Fibroblast of the conjunctiva (primary cell): Measurements from ENCODE around the gene SERPINA4.

Experiments
- DNase-seq: peaks from one replicate; pipeline ENCODE4 v3.0.0-alpha.2; 2010; ENCODE audit warnings: low read depth

SERPINA4 gene

DNA sequence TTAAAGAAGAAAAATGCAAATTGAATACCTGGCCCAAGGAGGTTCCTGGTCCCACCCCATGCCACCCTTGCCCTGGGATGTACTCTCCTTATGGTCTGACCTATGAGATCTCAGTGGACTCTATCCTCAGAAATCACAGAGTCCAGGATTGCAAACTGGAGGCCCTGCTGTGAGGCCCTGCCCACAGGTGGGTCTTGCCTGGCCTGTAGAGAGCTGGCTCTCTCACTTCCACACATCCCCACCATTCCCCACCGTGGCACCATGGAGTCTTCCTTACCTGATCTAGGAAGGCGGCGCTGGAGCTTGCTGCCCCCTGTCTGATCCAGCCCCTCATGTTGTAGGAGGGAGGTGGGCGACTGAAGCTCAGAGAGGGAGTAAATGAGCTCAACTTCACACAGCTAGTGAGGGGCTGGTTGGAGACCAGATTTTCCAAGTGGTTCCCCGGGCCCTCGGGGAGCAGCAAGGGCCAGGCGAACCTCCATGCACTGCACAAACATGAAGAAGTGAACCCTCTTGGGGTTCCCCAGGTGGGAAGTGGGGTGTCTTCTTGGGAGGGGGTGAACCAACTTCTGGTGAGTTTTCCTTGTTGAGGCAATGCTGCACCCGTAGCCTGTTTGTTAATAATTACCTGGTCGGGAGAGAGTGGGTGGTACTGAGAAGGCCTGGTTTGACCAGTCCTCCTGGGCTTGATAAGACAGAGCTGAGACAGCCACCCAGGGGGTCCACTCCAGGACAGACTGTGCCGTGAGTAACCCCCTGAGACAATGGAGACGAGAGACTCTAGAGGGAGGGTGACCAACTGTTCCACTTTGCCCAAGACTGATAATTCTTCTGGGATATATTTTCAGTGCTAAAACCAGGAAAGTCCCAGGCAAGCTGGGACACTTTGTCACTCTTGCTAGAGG lies at the start of gene SERPINA4:
SERPINA4 (plus strand) TSS at position 692 of the 905 bp plus-strand sequence. CDS start 2,041 bp downstream, outside the sequence.
- DNase-seq: no peak

GRCh38 chr14:94514351-94514750 lies 46.9 kb upstream of the SERPINA4 start:
- DNase-seq: no peak

- no peak for DNase-seq
Observed at GRCh38 chr14:94515426-94515825, 45.8 kb upstream of the SERPINA4 start.

GRCh38 chr14:94515856-94516255 lies 45.4 kb upstream of the SERPINA4 start:
- no peak for DNase-seq

- DNase-seq: no peak
Observed at GRCh38 chr14:94517248-94517640, 44.0 kb upstream of the SERPINA4 start.

GRCh38 chr14:94517641-94518257 lies 43.5 kb upstream of the SERPINA4 start:
- DNase-seq: no peak

DNA sequence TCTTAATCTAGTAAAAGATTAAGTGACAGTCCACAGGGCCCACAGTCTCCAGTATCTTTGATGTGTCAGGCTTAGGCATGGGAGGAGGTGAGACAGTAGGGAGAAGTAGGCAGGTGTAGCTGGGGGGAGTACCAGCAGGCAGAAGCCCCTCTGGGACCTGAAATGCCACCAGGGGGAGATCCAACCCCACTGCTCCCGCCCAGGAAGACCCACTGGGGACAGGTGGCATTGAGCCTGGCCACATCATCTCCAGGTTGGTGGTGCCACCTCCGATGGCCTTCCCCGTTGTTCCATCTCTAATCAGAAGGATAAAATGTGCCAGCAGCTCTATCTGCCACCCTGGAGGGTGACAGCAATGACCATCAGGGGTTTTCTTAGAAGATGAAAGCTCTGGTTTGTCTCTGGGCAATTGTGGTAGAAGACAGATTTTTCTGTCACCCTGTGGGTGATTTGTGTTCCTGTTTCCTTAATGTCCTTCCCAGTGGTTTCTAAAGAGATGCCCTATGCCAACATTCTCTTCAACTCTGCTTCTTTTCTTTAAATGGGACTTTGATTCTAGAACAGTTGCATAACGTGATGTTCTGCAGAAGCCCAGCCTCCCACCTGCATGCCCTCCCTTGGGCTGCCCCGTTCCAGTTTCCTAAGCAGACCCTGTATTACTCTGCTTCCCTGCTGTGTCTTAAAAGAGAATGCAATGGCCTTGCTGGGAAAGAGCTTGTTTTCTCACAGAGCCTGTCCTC lies 39.7 kb upstream of the SERPINA4 start:
- no peak for DNase-seq

DNA sequence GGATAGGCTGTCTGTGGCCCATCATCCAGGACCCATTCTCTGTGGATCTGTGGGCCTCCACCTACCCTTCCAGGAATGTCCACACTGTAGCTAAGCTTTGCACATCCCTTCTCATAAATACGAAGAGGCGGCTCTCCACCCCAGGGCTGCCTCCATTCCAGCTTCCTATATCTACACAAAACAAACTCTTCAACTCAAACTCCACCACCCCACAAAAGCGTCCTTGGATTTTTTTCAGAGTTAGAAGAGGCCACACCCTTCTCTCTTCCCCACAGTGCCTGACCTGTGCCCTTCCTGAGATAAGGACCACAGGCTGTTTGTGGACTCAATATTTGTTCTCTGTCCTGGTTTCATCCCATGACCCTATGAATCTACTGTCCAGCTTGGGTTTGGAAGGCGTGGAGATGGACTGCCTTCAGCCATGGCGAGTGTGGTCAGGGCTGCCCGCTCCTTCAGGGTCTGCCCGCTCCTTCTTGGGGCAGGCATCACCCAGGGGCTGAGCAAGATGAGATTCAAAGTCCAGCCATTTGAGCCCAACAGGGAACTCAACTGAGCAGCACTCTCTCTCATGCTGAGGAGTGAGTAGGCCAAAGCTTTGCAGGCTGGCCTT lies 39.0 kb upstream of the SERPINA4 start:
- no peak for DNase-seq

DNA sequence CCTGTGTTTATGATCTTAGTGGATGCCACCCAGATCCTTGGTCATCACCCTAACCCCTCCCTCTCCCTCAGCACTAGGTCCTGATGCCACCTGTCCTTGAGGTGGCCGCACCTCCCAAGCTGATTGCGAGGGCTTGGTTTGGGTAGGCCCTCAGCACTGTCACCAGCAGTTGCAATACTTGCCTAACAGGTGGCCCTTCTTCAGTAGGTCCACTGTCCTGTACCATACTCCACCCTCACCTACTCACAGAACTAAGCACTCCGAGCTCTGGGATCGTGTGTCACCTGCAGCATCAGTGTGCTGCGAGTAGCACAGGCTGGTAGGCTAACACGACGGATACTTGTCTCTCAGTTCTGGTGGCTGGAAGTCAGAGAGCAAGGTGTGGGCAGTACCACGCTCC lies 38.0 kb upstream of the SERPINA4 start:
- no peak for DNase-seq

- DNase-seq: no peak
Observed at GRCh38 chr14:94524093-94524492, 37.1 kb upstream of the SERPINA4 start.

DNA sequence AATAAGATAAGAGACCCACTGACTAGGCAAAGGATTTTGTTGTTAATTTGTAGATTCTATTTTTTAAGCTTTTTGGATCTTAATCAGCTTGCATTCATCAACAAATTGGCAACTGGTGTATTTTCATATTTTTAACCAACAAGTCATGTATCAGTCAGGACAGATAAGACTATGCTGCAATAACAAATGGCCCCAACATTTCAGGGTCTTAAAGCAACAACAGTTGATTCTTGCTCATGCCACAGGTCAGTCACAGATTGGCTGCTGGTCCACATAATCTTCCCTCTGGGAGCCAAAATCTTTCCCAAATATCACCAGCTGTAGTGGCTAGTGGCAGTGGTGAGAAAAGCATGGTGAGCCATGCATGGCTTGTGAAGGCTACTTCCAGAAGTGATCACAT lies 30.1 kb upstream of the SERPINA4 start:
- no peak for DNase-seq

- DNase-seq: no peak
Observed at GRCh38 chr14:94532447-94532846, 28.8 kb upstream of the SERPINA4 start.

GRCh38 chr14:94535506-94535905 lies 25.7 kb upstream of the SERPINA4 start:
- DNase-seq: no peak

- no peak for DNase-seq
Observed at GRCh38 chr14:94536836-94537235, 24.4 kb upstream of the SERPINA4 start.

- DNase-seq: no peak
Observed at GRCh38 chr14:94538070-94538740, 23.0 kb upstream of the SERPINA4 start.

DNA sequence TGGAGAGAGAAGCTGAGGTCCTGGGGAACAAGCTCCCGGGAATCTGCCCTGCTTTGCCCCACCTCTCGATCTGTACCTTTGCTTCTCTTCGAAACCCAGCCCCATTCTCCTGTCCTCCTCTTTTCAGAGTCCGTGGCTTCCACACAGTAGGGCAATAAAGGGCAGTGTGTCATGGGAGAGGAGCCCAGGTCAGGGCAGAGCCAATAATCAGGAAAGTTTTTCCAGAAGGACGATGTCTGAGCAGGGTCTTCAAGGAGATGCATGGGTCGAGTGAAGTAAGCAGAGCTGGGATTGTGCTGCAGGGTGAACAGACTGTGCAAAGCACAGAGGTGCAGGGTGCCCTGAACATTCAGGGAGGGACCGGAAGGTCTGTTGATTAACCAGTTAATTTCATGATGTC lies 22.1 kb upstream of the SERPINA4 start:
- no peak for DNase-seq

DNA sequence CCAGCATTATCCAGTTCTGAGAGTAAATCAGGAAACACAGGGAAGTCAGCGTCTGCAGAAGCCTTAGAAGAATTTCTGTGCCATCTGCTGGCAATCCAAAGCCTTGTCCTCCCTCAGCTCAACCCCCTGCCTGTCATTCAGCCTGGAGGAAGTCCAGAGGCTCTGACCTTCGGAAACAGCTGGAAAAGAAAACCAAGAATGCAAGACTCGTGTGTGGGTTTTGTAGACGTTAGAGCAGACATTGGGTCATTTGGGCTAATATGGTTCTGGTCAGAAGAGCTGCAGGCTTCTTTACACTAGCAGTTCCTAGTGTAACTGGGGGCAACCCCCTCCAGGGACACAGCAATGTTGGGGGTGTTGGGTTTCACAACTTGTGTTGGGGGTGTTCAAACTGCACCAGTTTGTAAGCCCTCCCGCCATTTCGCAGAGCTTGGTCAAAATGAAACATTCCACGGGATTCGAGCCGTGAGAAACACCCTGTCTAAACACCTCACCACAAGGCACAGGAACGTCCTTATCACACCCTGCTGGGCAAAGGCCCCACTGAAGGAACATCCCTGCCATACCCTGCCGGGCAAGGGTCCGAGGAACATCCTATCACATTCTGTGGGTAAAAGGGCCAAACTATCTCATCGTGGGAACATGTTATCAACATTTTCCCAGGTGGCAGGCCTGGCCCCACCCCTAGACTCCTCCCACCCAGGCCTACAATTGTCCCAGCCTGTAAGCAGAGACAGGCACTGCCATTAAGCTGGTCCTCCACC lies 21.0 kb upstream of the SERPINA4 start:
- DNase-seq: no peak

DNA sequence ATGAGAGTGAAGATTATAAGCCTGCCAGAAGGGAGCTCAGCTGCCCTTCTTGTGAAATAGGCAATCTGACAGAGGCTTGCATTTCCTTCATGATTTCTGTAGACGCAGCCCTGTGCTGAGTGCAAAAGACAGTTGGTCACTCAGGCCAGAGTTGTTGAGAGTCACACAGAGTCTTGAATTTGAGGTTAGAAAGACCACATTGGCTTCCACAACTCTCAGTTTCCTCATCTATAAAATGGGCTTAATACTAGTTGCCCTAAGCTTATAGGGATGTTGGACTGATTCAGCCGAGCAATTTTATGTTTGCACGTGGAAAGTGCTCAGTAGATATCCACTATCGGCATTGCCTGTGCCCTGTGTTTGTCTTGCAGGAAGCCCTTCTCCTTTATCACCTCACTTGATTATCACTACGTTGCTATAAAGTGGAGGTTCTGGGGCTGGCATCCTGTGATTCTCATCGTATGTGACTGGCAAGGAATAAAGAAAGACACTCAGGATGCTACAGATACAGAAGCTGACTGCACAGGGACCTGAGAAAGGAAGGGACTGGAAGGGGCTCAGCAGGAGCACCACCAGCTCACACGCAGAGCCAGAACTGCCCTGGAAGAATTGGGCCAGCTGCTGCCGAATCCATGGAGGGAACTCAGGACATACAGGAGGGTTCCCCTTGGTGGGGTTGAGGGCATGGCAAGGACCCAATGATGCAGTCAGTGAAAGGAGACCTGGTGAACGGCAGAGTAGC lies 19.8 kb upstream of the SERPINA4 start:
- no peak for DNase-seq

- DNase-seq: no peak
Observed at GRCh38 chr14:94542111-94542810, 19.0 kb upstream of the SERPINA4 start.
